Measurements from ENCODE around the gene SGCD.

GRCh38 chr5:156473269-156473908 is 146.4 kb downstream of the SGCD start:
- no peak for TF ChIP-seq CTCF (conservative IDR thresholded peaks at IDR 0.05; ENCODE audit: low read length)
- TF ChIP-seq EZH2phosphoT487 (IDR thresholded peaks at IDR 0.05; ENCODE audit: borderline replicate concordance): no peak

Data from Loucy (cell line).